ENCODE results near the gene MYOD1. TPM values are rescaled to one million over a fixed set of nuclear protein-coding genes. Genes with fewer than 3 reads are reported as not detected.

Gene MYOD1
- total RNA-seq, 4 donors from 2014 or later: not detected

DNA sequence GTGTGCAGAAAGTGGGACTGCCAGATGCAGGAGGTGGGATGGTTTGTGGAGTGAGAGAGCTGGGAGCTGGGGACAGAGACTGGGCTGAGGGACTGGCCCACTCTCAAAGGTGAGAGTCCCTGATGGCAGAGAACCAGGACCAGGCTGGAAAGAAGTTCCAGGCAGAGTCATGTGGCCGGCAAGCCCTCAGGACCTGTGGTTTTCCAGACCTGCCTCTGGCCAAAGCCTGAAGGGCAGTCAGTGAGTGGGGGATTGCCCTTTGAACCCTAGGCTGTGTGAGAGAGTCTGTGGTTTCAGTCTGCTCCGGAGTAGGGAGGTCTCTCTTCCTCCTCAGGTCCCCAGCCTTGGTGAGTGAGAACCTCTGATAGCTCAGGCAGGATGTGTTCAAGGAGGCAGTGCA, 32.2 kb downstream of the MYOD1 start:
- no peaks in the 10 kb centered on the region for H3K36me3 ChIP-seq
- no peaks in the 10 kb centered on the region for H3K27me3 ChIP-seq
- H3K4me3 ChIP-seq: no peak overlapping the region
- H3K4me1 ChIP-seq: no peaks in the 10 kb centered on the region
- H3K27ac ChIP-seq: no peak overlapping the region
- peak in 1 of 3 donors; percentile 21 for DNase-seq
- TF ChIP-seq, protein P1, sequence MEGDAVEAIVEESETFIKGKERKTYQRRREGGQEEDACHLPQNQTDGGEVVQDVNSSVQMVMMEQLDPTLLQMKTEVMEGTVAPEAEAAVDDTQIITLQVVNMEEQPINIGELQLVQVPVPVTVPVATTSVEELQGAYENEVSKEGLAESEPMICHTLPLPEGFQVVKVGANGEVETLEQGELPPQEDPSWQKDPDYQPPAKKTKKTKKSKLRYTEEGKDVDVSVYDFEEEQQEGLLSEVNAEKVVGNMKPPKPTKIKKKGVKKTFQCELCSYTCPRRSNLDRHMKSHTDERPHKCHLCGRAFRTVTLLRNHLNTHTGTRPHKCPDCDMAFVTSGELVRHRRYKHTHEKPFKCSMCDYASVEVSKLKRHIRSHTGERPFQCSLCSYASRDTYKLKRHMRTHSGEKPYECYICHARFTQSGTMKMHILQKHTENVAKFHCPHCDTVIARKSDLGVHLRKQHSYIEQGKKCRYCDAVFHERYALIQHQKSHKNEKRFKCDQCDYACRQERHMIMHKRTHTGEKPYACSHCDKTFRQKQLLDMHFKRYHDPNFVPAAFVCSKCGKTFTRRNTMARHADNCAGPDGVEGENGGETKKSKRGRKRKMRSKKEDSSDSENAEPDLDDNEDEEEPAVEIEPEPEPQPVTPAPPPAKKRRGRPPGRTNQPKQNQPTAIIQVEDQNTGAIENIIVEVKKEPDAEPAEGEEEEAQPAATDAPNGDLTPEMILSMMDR (IDR thresholded peaks at IDR 0.05): no peak
- TF ChIP-seq POLR2A (IDR thresholded peaks at IDR 0.05): no peak
- H3K9me3 ChIP-seq: no peaks in the 10 kb centered on the region

DNA sequence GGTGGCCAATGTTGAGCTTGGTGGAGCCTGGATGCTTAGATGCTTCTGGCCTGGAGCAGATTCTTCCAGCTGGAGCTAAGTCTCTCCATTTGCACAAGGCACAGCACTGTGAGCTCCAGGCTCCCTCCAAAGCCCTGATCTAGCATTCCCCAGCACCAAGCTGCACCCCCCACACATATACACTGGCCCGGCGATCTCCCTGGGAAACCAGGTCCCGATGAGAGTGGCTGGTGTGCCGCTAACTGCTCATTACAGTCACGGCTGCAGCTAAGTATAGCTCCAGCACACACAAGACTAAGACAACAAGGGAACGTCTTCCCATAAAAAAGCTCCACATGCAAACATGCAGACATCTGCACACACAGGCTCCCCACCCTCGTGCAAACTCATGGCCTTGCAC, 32.8 kb downstream of the MYOD1 start:
- TF ChIP-seq POLR2A (IDR thresholded peaks at IDR 0.05): no peak
- H3K27me3 ChIP-seq: no peaks in the 10 kb centered on the region
- H3K36me3 ChIP-seq: no peaks in the 10 kb centered on the region
- H3K9me3 ChIP-seq: no peaks in the 10 kb centered on the region
- H3K27ac ChIP-seq: no peak overlapping the region
- H3K4me3 ChIP-seq: no peak overlapping the region
- peak in 1 of 3 donors; percentile 14 for DNase-seq
- no peaks in the 10 kb centered on the region for H3K4me1 ChIP-seq

DNA sequence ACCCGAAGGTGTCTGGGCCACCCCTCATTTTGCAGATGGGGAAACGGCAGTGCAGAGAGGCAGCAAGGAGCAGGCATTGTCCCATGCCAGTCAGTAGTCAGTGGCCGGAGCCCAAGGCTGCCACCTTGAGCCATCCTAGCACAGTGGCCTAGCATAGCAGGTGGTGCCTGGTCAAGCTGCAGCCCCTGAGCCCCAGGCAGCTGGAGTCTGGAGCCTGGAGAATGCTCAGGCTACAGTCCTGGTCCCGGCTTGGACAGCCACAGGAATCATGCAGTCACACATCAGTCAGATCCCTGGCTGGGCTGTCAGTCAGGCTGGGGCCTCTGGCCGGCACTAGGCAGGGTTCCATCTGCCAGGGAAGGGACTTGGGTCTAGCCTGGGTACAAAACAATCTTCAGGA, 33.8 kb downstream of the MYOD1 start:
- no peaks in the 10 kb centered on the region for H3K27me3 ChIP-seq
- DNase-seq: peak in 1 of 3 donors; percentile 19
- no peaks in the 10 kb centered on the region for H3K4me1 ChIP-seq
- TF ChIP-seq POLR2A (IDR thresholded peaks at IDR 0.05): no peak
- TF ChIP-seq, protein P1 (IDR thresholded peaks at IDR 0.05): no peak
- no peaks in the 10 kb centered on the region for H3K9me3 ChIP-seq
- no peak overlapping the region for H3K4me3 ChIP-seq
- H3K27ac ChIP-seq: no peak overlapping the region
- H3K36me3 ChIP-seq: no peaks in the 10 kb centered on the region

DNA sequence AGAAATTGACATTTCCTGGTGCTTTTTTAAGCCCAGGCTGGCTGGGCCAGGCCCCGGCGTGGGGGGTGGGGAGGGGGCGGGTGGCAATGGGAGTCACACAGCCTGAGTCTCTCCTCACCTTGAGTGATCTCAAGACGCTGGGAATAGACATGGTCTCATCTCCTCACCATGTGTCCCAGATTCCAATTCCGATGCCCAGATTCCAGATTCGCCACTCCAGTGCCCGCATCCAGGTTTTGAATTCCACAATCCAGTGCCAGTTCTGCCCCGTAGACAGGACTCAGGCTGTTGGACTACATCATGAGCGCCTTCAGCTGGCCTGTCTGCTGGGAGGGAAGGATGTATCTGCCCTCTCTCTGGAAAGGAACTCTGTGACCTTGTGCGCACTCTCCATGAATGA, 34.3 kb downstream of the MYOD1 start:
- no peak for TF ChIP-seq POLR2A (IDR thresholded peaks at IDR 0.05)
- TF ChIP-seq, protein P1 (IDR thresholded peaks at IDR 0.05): no peak
- no peak overlapping the region for H3K4me3 ChIP-seq
- no peak overlapping the region for H3K27ac ChIP-seq
- H3K36me3 ChIP-seq: no peaks in the 10 kb centered on the region
- DNase-seq: no peak
- H3K9me3 ChIP-seq: no peaks in the 10 kb centered on the region
- H3K4me1 ChIP-seq: no peaks in the 10 kb centered on the region
- H3K27me3 ChIP-seq: no peaks in the 10 kb centered on the region

DNA sequence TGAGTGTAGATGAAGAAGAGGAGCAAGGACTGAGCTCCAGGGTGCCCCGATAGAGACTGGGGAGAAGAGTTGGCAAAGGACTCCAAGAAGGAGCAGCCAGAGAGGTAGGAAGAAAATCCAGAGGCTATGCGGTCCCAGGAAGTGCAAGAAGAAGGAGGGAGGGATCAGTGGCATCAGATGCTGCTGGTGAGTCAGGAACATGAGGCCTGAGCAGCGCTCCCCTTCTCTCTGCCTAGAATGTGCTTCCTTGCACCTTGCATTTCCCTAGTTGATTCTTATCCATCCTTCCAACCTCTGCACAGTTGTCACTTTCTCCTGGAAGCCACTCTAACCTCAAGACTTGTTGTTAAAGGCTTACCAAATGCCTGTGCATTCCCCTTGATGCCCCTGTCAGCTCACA, 36.5 kb downstream of the MYOD1 start:
- H3K4me1 ChIP-seq: no peaks in the 10 kb centered on the region

DNA sequence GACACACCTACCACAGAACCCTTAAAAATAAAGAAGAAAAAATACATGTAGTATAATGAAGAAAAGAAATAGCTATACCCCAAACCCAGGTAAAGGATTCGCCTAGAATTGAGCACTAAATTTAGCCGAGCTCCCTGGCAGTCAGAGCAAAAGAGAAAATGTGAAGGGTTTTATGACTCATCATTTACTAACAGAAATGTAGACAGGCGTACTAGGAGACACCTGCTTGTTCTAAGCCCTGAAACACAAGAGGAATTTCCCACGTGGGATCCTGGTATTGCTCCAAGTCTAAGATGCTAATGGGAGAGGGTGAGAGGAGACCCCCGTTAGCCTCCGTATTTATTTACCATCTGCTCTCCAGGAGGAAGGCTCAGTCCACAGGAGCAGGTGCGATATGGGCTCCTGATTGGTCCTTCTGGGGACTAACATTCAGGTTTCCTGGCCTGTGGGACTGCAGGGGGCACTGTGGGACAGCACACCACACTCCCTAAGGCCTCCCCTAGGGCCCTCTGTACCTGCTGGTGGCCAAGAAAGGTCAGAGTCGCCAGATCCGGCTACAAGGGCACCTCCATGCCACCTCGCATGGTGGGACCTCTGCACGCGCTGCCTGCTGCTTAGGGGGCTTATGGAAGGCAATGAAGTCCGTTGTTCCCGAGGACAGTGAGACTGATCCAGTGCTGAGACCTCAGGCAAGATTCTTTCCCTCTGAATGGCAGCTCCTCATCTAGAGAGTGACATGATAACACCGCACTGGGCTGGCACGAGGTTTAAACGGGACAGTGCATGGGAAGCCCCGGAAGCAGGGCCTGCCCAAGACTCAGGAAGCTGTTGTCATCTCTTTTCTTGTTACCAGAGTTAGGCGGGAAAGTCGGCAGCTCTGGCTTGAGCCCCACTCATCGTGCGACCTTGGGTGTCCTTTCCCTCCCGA, 41.0 kb downstream of the MYOD1 start:
- H3K36me3 ChIP-seq: no peaks in the 10 kb centered on the region
- no peaks in the 10 kb centered on the region for H3K9me3 ChIP-seq
- no peaks in the 10 kb centered on the region for H3K4me1 ChIP-seq
- no peaks in the 10 kb centered on the region for H3K27me3 ChIP-seq
- no peak overlapping the region for H3K27ac ChIP-seq
- TF ChIP-seq, protein P1 (IDR thresholded peaks at IDR 0.05): peak in 4 of 6 experiments; percentile 27 to 77 (median 70)
- no peak for TF ChIP-seq POLR2A (IDR thresholded peaks at IDR 0.05)
- no peak overlapping the region for H3K4me3 ChIP-seq
- peak in 2 of 3 donors; percentile 71 to 72 for DNase-seq

More for the DNA sequence above, 36.5 kb downstream of the MYOD1 start:
- Histone ChIP-seq H3K27me3 (no peaks in the 10 kb centered on the region), H3K27ac (no peak overlapping the region), H3K9me3 (no peaks in the 10 kb centered on the region), H3K4me3 (no peak overlapping the region), H3K36me3 (no peaks in the 10 kb centered on the region)
- DNase-seq: no peak
- TF ChIP-seq POLR2A (IDR thresholded peaks at IDR 0.05): no peak
- TF ChIP-seq, protein P1 (IDR thresholded peaks at IDR 0.05): no peak
